ENCODE results near the gene CD2BP2. TPM values are rescaled to one million over a fixed set of nuclear protein-coding genes. Genes with fewer than 3 reads are reported as not detected.
A peak's percentile ranks its signal among the peaks of the same experiment; 100 is the strongest.
"Not testable (repeated sequence)": the region's sequence is repeated elsewhere in the genome, so short reads cannot be mapped to it uniquely, and the experiment has no call there.

The CD2BP2 gene
- total RNA-seq, 1 donor from 2014 or later, result 44.3 TPM

- ATAC-seq, result no peak
Observed at GRCh38 chr16:30358990-30359870, 4.1 kb upstream of the CD2BP2 start.

GRCh38 chr16:30358577-30358936, 3.4 kb upstream of the CD2BP2 start:
- no peak for ATAC-seq

- ATAC-seq, result no peak
Observed at GRCh38 chr16:30357715-30358576, 2.8 kb upstream of the CD2BP2 start.

- no peak for ATAC-seq
Observed at GRCh38 chr16:30357085-30357714, 2.1 kb upstream of the CD2BP2 start.

GRCh38 chr16:30356401-30357084, 1.4 kb upstream of the CD2BP2 start:
- no peak for ATAC-seq

GRCh38 chr16:30355954-30356308, 823 bp upstream of the CD2BP2 start:
- ATAC-seq, result no peak

- peak; percentile 39 for ATAC-seq
Observed at GRCh38 chr16:30354423-30355143, 525 bp downstream of the CD2BP2 start.

- no peak for ATAC-seq
Observed at GRCh38 chr16:30353438-30354129, 1.5 kb downstream of the CD2BP2 start.

GRCh38 chr16:30352488-30353401, 2.4 kb downstream of the CD2BP2 start:
- ATAC-seq, result no peak

- ATAC-seq, result peak; percentile 38
Observed at GRCh38 chr16:30351586-30352419, 3.3 kb downstream of the CD2BP2 start.

- ATAC-seq, result no peak
Observed at GRCh38 chr16:30351001-30351441, 4.1 kb downstream of the CD2BP2 start.

- ATAC-seq, result no peak
Observed at GRCh38 chr16:30350134-30350871, 4.8 kb downstream of the CD2BP2 start.

GRCh38 chr16:30349675-30350074, 5.4 kb downstream of the CD2BP2 start:
- ATAC-seq, result no peak

GRCh38 chr16:30348929-30349328, 6.2 kb downstream of the CD2BP2 start:
- ATAC-seq, result no peak

GRCh38 chr16:30348113-30348512, 7.0 kb downstream of the CD2BP2 start:
- ATAC-seq, result no peak

- ATAC-seq, result no peak
Observed at GRCh38 chr16:30346286-30346685, 8.8 kb downstream of the CD2BP2 start.

GRCh38 chr16:30343491-30343820, 11.7 kb downstream of the CD2BP2 start:
- not testable (repeated sequence) for ATAC-seq

- ATAC-seq, result no peak
Observed at GRCh38 chr16:30342751-30343490, 12.2 kb downstream of the CD2BP2 start.

Data from esophagus mucosa (tissue), 1 donor.